CD4-positive, alpha-beta memory T cell (primary cell): ENCODE measurements around the gene MYO7A. TPM values are rescaled to one million over a fixed set of nuclear protein-coding genes. Genes with fewer than 3 reads are reported as not detected.
A peak's percentile ranks its signal among the peaks of the same experiment; 100 is the strongest.

ENCODE experiments used
- CTCF ChIA-PET: fragments of 350-600 bp; sonication (Branson Sonifier 250); formaldehyde crosslinking; loops from one replicate; lab custom pipeline; 2021; ENCODE audit warnings: inconsistent platforms; ENCODE audit not compliant: partially characterized antibody; lab: Charles Lee
- POLR2A ChIA-PET: fragments of 350-600 bp; sonication (Branson Sonifier 250); formaldehyde crosslinking; loops from one replicate; lab custom pipeline; 2021; ENCODE audit not compliant: partially characterized antibody; lab: Charles Lee
- DNase-seq, 5 donors: peaks; one replicate each; pipeline versions ENCODE4 v3.0.0 to v3.0.0-alpha.2; 2020 to 2022; ENCODE audit warnings: mixed read lengths in 1 of 5
- H3K27ac ChIP-seq: one replicate; pipeline ENCODE4 v1.7.0; 2013; ENCODE audit warnings: low read depth, low read length
- H3K27me3 ChIP-seq: 2 replicates; pipeline ENCODE4 v1.7.0; 2013; ENCODE audit warnings: mild to moderate bottlenecking, low read length, moderate library complexity; ENCODE audit not compliant: insufficient read depth
- H3K36me3 ChIP-seq: 2 replicates; pipeline ENCODE4 v1.7.0; 2013; ENCODE audit warnings: mild to moderate bottlenecking, low read length, moderate library complexity; ENCODE audit not compliant: insufficient read depth
- H3K4me1 ChIP-seq: 2 replicates; pipeline ENCODE4 v1.7.0; 2013; ENCODE audit warnings: mild to moderate bottlenecking, low read length, moderate library complexity; ENCODE audit not compliant: insufficient read depth
- H3K4me3 ChIP-seq, 2 donors: one replicate each; pipeline ENCODE4 v1.7.0; 2013; ENCODE audit warnings: low read length in 2 of 2, mild to moderate bottlenecking in 1 of 2
- H3K9me3 ChIP-seq, 2 donors: one replicate each; pipeline ENCODE4 v1.7.0; 2013; ENCODE audit warnings: low read length in 2 of 2, control low read depth in 1 of 2; ENCODE audit not compliant: control insufficient read depth in 1 of 2
- H3K27ac Mint-ChIP-seq, 7 donors: one replicate each; pipeline ENCODE4 v1.8.0; 2020 to 2021; ENCODE audit warnings: mixed read lengths in 7 of 7, mild to moderate bottlenecking in 6 of 7, inconsistent platforms in 3 of 7, moderate library complexity in 3 of 7
- H3K27me3 Mint-ChIP-seq, 2 donors: one replicate each; pipeline ENCODE4 v1.8.0; 2020 to 2021; ENCODE audit warnings: mixed read lengths in 2 of 2
- H3K36me3 Mint-ChIP-seq, 2 donors: one replicate each; pipeline ENCODE4 v1.8.0; 2020 to 2021; ENCODE audit warnings: mixed read lengths in 2 of 2, inconsistent platforms in 1 of 2, mild to moderate bottlenecking in 1 of 2
- H3K4me1 Mint-ChIP-seq, 4 donors: one replicate each; pipeline ENCODE4 v1.8.0; 2020 to 2021; ENCODE audit warnings: mixed read lengths in 4 of 4, mild to moderate bottlenecking in 1 of 4
- H3K4me3 Mint-ChIP-seq, 8 donors: one replicate each; pipeline ENCODE4 v1.8.0; 2020 to 2021; ENCODE audit warnings: mixed read lengths in 8 of 8, mild to moderate bottlenecking in 7 of 8, moderate library complexity in 6 of 8, inconsistent platforms in 3 of 8
- H3K9me3 Mint-ChIP-seq, 8 donors: one replicate each; pipeline ENCODE4 v1.8.0; 2020 to 2021; ENCODE audit warnings: mixed read lengths in 8 of 8, mild to moderate bottlenecking in 5 of 8, inconsistent platforms in 3 of 8, moderate library complexity in 1 of 8
- intact Hi-C: fragments of 100-400 bp; cut with micrococcal nuclease; formaldehyde crosslinking; loops from one replicate; pipeline ENCODE4 v1.15.1; 2023
- polyA plus RNA-seq, 2 donors: library from polyadenylated mRNA; unstranded; fragments of 300-500 nt; fragmentation: Illumina TruSeq; gene quantifications; one replicate each; pipeline ENCODE4 v1.2.3, GENCODE V29; 2021
- total RNA-seq, 2 experiments: library from RNA; stranded (reverse); gene quantifications; one replicate each; pipeline ENCODE4 v1.2.3, GENCODE V29; 2021

MYO7A gene
- total and polyA plus RNA-seq, 4 experiments from 2014 or later, result 0.20 to 0.47 (median 0.24) TPM; not detected in 1

DNA sequence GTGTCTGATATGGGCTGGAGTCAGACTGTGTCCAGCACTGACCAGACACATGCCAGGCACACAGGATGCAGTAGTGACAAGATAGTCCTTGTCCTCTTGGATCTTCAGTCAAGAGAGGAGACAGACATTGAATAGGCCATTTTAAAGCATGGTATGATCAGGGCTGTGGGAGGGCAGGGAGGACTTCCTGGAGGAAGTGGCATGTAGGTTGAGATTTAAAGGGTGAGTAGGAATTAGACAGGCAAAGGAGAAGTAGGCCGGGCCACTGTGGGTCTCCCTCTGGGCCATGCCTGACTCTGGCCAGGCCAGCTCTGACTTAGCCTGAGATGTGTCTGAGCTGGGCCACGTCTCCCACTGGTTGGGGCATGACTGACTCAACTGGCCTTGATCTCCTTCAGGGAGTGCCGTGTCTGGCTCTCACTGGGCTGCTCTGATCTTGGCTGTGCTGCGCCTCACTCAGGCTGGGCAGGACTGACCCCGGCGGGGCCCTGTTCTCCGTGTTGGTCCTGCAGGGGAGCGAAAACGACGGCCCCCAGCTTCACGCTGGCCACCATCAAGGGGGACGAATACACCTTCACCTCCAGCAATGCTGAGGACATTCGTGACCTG is 71.2 kb downstream of the MYO7A start:
- Mint-ChIP-seq H3K9me3 (peaks cover 0 to 2% (median 0%) of the 10 kb centered on the region in 8 donors), H3K4me1 (no peaks in the 10 kb centered on the region), H3K4me3 (no peak overlapping the region), H3K27ac (no peak overlapping the region), H3K27me3 (peaks cover 0 to 1% of the 10 kb centered on the region in 2 donors), H3K36me3 (no peaks in the 10 kb centered on the region)
- no peak overlapping the region for H3K4me3 ChIP-seq
- ChIA-PET CTCF (interaction anchor here (1.3 kb wide), 1 partner anchor 12 kb away, joined by 3 read pairs; no protein-coding TSS in a partner anchor), POLR2A (no interaction called here)
- intact Hi-C loops, result no loop called here
- H3K27me3 ChIP-seq, result no peaks in the 10 kb centered on the region
- H3K36me3 ChIP-seq, result no peaks in the 10 kb centered on the region
- no peak overlapping the region for H3K27ac ChIP-seq
- DNase-seq, result no peak
- H3K4me1 ChIP-seq, result no peaks in the 10 kb centered on the region
- H3K9me3 ChIP-seq, result no peaks in the 10 kb centered on the region

DNA sequence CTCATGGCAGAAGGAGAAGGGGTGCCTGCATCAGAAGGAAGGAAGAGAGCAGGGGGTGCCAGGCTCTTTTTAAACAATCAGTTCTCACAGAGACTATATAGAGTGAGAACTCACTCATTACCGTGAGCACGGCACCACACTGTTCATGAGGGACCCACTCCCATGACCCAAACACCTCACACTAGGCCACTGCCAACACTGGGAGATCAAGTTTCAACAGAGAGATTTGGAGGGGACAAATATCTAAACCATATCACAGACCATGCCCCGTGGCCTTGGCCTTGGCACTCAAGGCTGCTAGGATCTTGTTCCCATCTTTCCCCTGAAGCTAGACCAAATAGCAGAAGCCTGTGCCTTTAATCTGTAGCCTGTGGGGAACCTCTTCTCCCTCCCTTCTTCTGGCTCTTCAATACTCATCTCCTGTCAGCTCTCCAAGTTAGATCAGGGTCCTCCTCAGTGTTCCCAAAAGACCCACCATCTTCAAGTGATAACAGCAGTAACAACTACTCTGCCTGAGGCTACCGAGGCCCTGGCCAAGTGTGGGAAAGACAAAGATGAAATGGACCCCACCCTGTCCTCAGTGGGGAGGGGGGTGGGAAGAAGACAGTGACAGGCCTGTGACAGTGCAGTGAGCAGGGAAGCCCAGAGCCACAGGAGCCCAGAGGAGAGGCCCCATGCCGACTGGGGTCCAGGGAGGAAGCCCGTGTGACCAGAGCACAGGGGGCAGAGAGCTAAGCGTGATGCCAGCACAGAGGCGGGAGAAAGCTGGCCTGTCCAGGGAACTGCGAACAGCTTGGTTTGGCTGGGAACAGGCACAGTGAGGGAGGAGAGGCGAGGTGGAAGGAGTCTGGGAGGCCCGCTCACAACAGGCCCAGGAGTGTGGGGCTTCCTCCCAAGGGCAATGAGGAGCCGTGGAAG is 72.6 kb downstream of the MYO7A start:
- peaks cover 0 to 2% (median 0%) of the 10 kb centered on the region in 8 donors for H3K9me3 Mint-ChIP-seq
- no peak overlapping the region for H3K4me3 ChIP-seq
- ChIA-PET POLR2A (no interaction called here), CTCF (no interaction called here)
- H3K36me3 ChIP-seq, result no peaks in the 10 kb centered on the region
- no peak overlapping the region for H3K4me3 Mint-ChIP-seq
- peak overlapping the region in 2 of 7 donors; percentile 48 to 55 for H3K27ac Mint-ChIP-seq
- intact Hi-C loops, result no loop called here
- no peaks in the 10 kb centered on the region for H3K36me3 Mint-ChIP-seq
- DNase-seq, result no peak
- H3K27me3 Mint-ChIP-seq, result peaks cover 0 to 1% of the 10 kb centered on the region in 2 donors
- no peaks in the 10 kb centered on the region for H3K9me3 ChIP-seq
- H3K4me1 Mint-ChIP-seq, result no peaks in the 10 kb centered on the region
- H3K27ac ChIP-seq, result no peak overlapping the region
- H3K27me3 ChIP-seq, result no peaks in the 10 kb centered on the region
- no peaks in the 10 kb centered on the region for H3K4me1 ChIP-seq

DNA sequence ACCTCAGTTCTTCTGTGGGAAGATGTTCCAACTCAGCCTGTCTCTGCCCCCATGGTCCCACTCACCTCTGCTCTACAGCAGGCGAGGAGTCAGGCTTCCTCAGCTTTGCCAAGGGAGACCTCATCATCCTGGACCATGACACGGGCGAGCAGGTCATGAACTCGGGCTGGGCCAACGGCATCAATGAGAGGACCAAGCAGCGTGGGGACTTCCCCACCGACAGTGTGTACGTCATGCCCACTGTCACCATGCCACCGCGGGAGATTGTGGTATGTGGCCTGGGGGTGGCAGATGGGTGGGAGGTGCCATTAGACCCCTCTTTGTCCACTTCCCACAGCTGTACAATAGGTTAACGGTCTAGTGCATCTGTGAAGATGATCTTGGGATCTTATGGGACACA is 73.3 kb downstream of the MYO7A start:
- Mint-ChIP-seq H3K4me1 (no peaks in the 10 kb centered on the region), H3K36me3 (no peaks in the 10 kb centered on the region), H3K27ac (peak overlapping the region in 1 of 7 donors; percentile 48), H3K4me3 (no peak overlapping the region), H3K9me3 (peaks cover 0 to 2% (median 0%) of the 10 kb centered on the region in 8 donors), H3K27me3 (peaks cover 0 to 1% of the 10 kb centered on the region in 2 donors)
- no peak for DNase-seq
- Histone ChIP-seq H3K4me1 (no peaks in the 10 kb centered on the region), H3K27ac (no peak overlapping the region), H3K36me3 (no peaks in the 10 kb centered on the region), H3K9me3 (no peaks in the 10 kb centered on the region), H3K27me3 (no peaks in the 10 kb centered on the region), H3K4me3 (no peak overlapping the region)
- intact Hi-C loops, result no loop called here
- ChIA-PET CTCF (no interaction called here), POLR2A (no interaction called here)

DNA sequence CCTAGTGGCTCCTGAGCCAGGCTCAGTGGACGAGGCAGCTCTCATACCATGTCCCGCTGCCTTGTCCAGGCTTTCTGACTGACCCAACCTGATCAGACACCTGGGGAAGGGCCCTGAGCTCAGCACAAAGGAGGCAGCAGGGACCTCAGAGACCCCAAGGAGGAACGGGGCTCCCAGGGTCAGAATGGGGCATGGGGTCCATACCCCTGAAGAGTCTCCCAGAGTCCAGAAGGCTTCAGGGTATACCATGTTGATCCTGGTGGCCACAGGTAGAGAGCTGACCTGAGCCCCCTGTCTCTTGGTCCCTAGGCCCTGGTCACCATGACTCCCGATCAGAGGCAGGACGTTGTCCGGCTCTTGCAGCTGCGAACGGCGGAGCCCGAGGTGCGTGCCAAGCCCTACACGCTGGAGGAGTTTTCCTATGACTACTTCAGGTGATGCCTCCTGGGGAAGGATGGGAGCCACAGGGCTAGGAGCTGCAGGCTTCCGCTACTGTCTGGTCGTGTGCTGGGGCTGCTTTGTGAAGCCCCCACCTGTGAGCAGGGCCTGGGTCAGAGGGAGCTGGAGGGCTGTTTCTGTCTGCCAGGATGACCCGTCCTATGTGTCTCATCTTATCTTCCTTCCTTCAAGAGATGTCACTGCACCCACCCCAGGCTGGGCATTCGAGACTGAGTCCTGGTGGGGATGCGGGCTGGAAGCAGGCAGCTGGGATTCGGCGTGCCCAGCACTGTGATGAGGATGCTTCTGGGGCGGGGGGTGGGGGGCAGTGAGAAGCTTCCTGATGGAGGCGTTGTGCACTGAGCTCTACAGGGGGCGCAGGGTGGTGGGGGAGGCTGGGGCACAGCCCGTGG is 74.2 kb downstream of the MYO7A start:
- DNase-seq, result no peak
- intact Hi-C loops, result no loop called here
- H3K27ac Mint-ChIP-seq, result no peak overlapping the region

DNA sequence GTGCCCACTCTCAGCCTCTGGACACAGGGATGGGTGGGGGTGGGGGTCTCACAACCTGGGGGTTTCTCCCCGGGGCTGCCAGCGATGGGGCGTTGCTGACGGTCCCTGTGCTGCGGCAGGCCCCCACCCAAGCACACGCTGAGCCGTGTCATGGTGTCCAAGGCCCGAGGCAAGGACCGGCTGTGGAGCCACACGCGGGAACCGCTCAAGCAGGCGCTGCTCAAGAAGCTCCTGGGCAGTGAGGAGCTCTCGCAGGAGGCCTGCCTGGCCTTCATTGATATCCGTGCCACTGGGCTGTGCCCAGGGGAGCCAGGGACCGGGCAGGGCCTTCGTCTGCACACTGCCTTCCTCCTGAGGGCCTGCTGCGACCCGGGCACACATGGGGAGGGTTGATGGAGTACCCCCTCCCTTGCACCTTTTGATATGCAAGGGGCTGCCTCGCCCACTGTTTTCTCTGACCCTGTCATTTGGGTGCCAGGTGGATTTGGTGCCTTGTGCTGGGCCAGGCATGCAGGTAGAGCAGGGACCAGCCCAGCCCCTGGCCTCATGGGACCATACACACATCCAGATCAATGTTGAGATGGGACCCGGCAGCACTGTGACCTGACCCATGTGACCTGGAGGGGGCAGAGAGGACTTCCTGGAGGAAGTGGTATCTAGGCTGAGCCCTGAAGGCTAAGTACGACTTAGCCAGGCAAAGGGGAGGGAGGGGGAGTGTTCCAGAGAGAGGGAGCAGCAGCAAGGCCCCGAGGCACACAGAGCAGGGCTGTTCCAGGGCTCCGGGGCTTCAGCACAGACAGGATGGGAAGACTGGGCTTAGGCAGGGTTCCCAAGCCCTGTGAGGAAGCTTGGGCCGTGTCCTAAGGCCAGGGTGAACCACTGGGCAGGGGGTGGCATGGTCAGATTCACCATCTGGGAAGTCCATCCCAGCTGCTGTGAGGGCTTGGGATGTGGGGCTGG is 75.2 kb downstream of the MYO7A start:
- ChIA-PET CTCF (no interaction called here), POLR2A (no interaction called here)
- Histone ChIP-seq H3K27me3 (no peaks in the 10 kb centered on the region), H3K9me3 (no peaks in the 10 kb centered on the region), H3K27ac (no peak overlapping the region), H3K36me3 (no peaks in the 10 kb centered on the region), H3K4me3 (no peak overlapping the region), H3K4me1 (no peaks in the 10 kb centered on the region)
- no peak for DNase-seq
- no peak overlapping the region for H3K4me3 Mint-ChIP-seq
- intact Hi-C loops, result no loop called here
- peaks cover 0 to 2% (median 0%) of the 10 kb centered on the region in 8 donors for H3K9me3 Mint-ChIP-seq
- no peak overlapping the region for H3K27ac Mint-ChIP-seq
- H3K36me3 Mint-ChIP-seq, result no peaks in the 10 kb centered on the region
- H3K27me3 Mint-ChIP-seq, result no peaks in the 10 kb centered on the region
- H3K4me1 Mint-ChIP-seq, result no peaks in the 10 kb centered on the region

More for the DNA sequence above, 74.2 kb downstream of the MYO7A start:
- H3K27ac ChIP-seq, result no peak overlapping the region
- H3K27me3 Mint-ChIP-seq, result peaks cover 0 to 1% of the 10 kb centered on the region in 2 donors
- no peaks in the 10 kb centered on the region for H3K36me3 Mint-ChIP-seq
- H3K36me3 ChIP-seq, result no peaks in the 10 kb centered on the region
- ChIA-PET CTCF (no interaction called here), POLR2A (no interaction called here)
- H3K4me1 Mint-ChIP-seq, result no peaks in the 10 kb centered on the region
- H3K4me1 ChIP-seq, result no peaks in the 10 kb centered on the region
- H3K4me3 ChIP-seq, result no peak overlapping the region
- no peak overlapping the region for H3K4me3 Mint-ChIP-seq
- no peaks in the 10 kb centered on the region for H3K9me3 ChIP-seq
- no peaks in the 10 kb centered on the region for H3K27me3 ChIP-seq
- peaks cover 0 to 2% (median 0%) of the 10 kb centered on the region in 8 donors for H3K9me3 Mint-ChIP-seq

DNA sequence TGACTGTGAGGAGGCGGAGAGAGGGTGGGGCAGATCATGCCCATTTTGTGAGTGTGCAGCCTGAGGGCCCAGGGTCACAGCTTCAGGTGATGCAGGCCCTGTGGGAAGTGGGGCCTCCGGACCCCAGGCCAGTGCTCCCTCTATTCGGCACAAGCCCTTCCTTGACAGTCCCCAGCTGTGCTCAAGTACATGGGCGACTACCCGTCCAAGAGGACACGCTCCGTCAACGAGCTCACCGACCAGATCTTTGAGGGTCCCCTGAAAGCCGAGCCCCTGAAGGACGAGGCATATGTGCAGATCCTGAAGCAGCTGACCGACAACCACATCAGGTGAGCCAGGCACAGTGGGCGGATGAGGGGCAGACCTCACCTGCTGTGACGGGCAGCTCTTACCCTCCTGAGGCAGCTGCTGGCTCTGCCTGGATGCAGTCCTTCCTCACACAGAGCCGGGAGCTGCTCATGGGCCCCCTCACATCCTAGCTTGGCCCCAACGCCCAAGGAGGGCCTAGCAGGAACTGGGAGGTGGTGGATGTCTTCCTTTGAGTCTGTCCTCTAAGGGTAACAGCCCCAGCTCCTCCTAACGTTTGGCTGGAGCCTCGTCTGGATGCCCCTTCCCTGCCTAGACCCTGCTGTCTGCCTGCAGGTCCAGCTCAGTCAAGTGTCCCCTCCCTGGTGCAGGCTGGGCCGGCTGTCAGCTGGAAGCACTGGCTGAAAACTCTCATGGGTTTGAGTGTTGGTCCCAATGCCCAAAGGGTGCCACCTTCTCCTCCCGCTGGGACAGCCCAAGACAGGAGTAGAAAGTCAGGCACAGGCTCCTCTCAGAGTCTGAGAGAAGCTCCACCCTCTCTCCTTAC is 76.1 kb downstream of the MYO7A start:
- CTCF ChIA-PET, result interaction anchor here (0.9 kb wide), 1 partner anchor 77 kb away, joined by 3 read pairs; no protein-coding TSS in a partner anchor
- Histone ChIP-seq H3K27me3 (no peaks in the 10 kb centered on the region), H3K27ac (no peak overlapping the region), H3K4me1 (no peaks in the 10 kb centered on the region), H3K36me3 (no peaks in the 10 kb centered on the region), H3K9me3 (no peaks in the 10 kb centered on the region), H3K4me3 (no peak overlapping the region)
- H3K36me3 Mint-ChIP-seq, result no peaks in the 10 kb centered on the region
- H3K4me3 Mint-ChIP-seq, result no peak overlapping the region
- intact Hi-C loops, result no loop called here
- H3K4me1 Mint-ChIP-seq, result no peaks in the 10 kb centered on the region
- POLR2A ChIA-PET, result no interaction called here
- H3K27me3 Mint-ChIP-seq, result no peaks in the 10 kb centered on the region
- DNase-seq, result no peak
- H3K27ac Mint-ChIP-seq, result no peak overlapping the region
- peaks cover 0 to 2% (median 0%) of the 10 kb centered on the region in 8 donors for H3K9me3 Mint-ChIP-seq
